Endothelial cell (in vitro differentiated cells): Measurements from ENCODE around the gene EN1. TPM values are rescaled to one million over a fixed set of nuclear protein-coding genes. Genes with fewer than 3 reads are reported as not detected.

Experiments
- DNase-seq: peaks from one replicate; pipeline ENCODE4 v3.0.0; 2021; ENCODE audit warnings: low spot score
- H3K27ac Mint-ChIP-seq: one replicate; pipeline ENCODE4 v1.8.0; 2021; ENCODE audit warnings: mixed read lengths, inconsistent platforms; ENCODE audit not compliant: unreplicated experiment
- H3K27me3 Mint-ChIP-seq: one replicate; pipeline ENCODE4 v1.8.0; 2021; ENCODE audit warnings: mild to moderate bottlenecking, moderate library complexity, mixed read lengths, inconsistent platforms; ENCODE audit not compliant: unreplicated experiment
- H3K36me3 Mint-ChIP-seq: one replicate; pipeline ENCODE4 v1.8.0; 2021; ENCODE audit warnings: mild to moderate bottlenecking, low read depth, mixed read lengths, inconsistent platforms; ENCODE audit not compliant: unreplicated experiment
- H3K4me1 Mint-ChIP-seq: one replicate; pipeline ENCODE4 v1.8.0; 2021; ENCODE audit warnings: mild to moderate bottlenecking, mixed read lengths, inconsistent platforms; ENCODE audit not compliant: unreplicated experiment
- H3K4me3 Mint-ChIP-seq: one replicate; pipeline ENCODE4 v1.8.0; 2021; ENCODE audit warnings: mild to moderate bottlenecking, mixed read lengths, inconsistent platforms; ENCODE audit not compliant: unreplicated experiment
- H3K9me3 Mint-ChIP-seq: one replicate; pipeline ENCODE4 v1.8.0; 2021; ENCODE audit warnings: mixed read lengths, inconsistent platforms; ENCODE audit not compliant: unreplicated experiment
- total RNA-seq: library from RNA; stranded (reverse); fragmentation: NEBNext Ultra II Directional; extraction: Animal tissue kit (Norgen Biotek cat#: 25700); gene quantifications from one replicate; pipeline ENCODE4 v1.2.1, GENCODE V29; 2021; ENCODE audit not compliant: unreplicated experiment
- TF ChIP-seq, protein P1 (sequence below): fragments of 200-600 bp; sonication (generic); IDR thresholded peaks from one replicate; pipeline ENCODE4 v1.5.0; 2021; ENCODE audit warnings: antibody characterized with exemption; ENCODE audit not compliant: unreplicated experiment

Gene EN1
- total RNA-seq, 1 donor from 2014 or later, result 0.87 TPM

GRCh38 chr2:118811514-118812115 lies 35.8 kb downstream of the EN1 start:
- H3K27me3 Mint-ChIP-seq, result peaks cover 5% of the 10 kb centered on the region
- H3K27ac Mint-ChIP-seq, result no peak overlapping the region
- DNase-seq, result no peak
- H3K36me3 Mint-ChIP-seq, result no peaks in the 10 kb centered on the region
- TF ChIP-seq, protein P1, sequence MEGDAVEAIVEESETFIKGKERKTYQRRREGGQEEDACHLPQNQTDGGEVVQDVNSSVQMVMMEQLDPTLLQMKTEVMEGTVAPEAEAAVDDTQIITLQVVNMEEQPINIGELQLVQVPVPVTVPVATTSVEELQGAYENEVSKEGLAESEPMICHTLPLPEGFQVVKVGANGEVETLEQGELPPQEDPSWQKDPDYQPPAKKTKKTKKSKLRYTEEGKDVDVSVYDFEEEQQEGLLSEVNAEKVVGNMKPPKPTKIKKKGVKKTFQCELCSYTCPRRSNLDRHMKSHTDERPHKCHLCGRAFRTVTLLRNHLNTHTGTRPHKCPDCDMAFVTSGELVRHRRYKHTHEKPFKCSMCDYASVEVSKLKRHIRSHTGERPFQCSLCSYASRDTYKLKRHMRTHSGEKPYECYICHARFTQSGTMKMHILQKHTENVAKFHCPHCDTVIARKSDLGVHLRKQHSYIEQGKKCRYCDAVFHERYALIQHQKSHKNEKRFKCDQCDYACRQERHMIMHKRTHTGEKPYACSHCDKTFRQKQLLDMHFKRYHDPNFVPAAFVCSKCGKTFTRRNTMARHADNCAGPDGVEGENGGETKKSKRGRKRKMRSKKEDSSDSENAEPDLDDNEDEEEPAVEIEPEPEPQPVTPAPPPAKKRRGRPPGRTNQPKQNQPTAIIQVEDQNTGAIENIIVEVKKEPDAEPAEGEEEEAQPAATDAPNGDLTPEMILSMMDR, result no peak
- no peak overlapping the region for H3K4me3 Mint-ChIP-seq
- no peaks in the 10 kb centered on the region for H3K9me3 Mint-ChIP-seq
- H3K4me1 Mint-ChIP-seq, result peaks cover 21% of the 10 kb centered on the region

DNA sequence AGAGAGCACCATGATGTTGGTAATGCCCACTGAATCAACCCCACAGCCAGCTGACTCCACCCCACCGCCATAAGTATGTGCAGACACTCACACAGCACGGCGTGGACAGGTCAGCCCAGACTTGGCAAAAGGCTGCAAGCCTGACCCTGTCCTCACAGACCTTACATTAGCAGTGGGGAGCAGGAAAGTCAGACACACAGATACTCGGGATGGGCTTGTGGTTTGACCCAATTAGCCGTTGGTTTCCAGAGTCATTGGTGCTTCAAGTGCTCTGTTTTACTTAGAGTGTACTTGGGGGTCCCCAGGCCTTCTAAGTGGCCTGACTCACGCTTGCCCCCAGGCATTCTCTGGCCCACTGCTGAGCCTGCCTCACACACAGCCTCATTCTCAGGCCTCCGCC lies 36.7 kb downstream of the EN1 start:
- no peaks in the 10 kb centered on the region for H3K36me3 Mint-ChIP-seq
- no peaks in the 10 kb centered on the region for H3K9me3 Mint-ChIP-seq
- H3K27ac Mint-ChIP-seq, result no peak overlapping the region
- no peak overlapping the region for H3K4me3 Mint-ChIP-seq
- H3K27me3 Mint-ChIP-seq, result peaks cover 4% of the 10 kb centered on the region
- peaks cover 29% of the 10 kb centered on the region for H3K4me1 Mint-ChIP-seq
- TF ChIP-seq, protein P1, result no peak
- DNase-seq, result no peak

GRCh38 chr2:118808429-118808809 lies 39.0 kb downstream of the EN1 start:
- Mint-ChIP-seq H3K36me3 (no peaks in the 10 kb centered on the region), H3K27me3 (peaks cover 2% of the 10 kb centered on the region), H3K4me1 (peaks cover 29% of the 10 kb centered on the region), H3K4me3 (no peak overlapping the region), H3K9me3 (no peaks in the 10 kb centered on the region), H3K27ac (no peak overlapping the region)
- TF ChIP-seq, protein P1, result no peak
- no peak for DNase-seq

DNA sequence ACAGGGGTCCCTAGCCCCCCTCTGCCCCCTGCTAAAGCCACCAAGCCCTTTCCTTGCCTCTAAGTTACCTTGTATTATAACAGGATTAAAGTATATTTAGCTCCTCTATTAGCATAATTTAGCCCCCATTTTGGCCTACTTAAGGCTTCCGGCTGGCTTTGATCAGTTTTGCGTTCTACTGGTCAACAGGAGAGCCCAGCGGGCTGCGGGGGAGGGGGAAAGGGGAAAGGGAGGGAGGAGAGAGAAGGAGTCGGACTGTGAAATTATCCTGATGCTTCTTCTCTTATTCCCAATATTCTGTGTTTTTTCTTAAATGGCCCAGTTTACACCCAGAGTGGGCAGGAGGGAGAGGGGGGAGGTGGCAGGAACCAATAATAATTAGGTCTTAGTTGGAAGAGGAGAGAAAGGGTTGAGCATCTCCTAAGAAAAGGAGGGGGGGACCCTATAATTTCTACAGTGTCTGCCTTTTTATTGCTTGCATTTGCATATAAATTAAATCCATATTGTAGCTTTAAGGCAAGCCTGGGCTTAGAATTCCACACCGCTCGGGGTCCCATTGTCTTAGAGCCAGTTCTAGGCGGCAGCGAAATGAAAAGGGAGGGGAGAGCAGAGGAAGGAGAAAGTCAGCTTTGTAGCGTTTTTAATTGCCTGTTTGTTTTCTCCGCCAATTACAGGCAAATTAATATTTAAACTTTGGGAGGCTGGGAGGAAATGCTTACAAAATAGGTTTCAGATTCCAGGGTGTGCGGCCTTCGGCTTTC lies 39.6 kb downstream of the EN1 start:
- Mint-ChIP-seq H3K4me1 (peaks cover 26% of the 10 kb centered on the region), H3K27ac (no peak overlapping the region), H3K4me3 (no peak overlapping the region), H3K36me3 (no peaks in the 10 kb centered on the region), H3K27me3 (peaks cover 1% of the 10 kb centered on the region), H3K9me3 (no peaks in the 10 kb centered on the region)
- TF ChIP-seq, protein P1, result no peak
- DNase-seq, result no peak
